Breast epithelium (tissue), 3 donors: Measurements from ENCODE around the gene CFAP107.

ENCODE experiments used
- CTCF ChIP-seq, 3 donors: fragments of 450-650 bp; IDR thresholded peaks; one replicate each; pipeline ENCODE4 v1.5.1; 2016 to 2017; ENCODE audit warnings: antibody characterized with exemption in 3 of 3, mild to moderate bottlenecking in 3 of 3, moderate library complexity in 3 of 3
- POLR2A ChIP-seq: fragments of 450-650 bp; IDR thresholded peaks from one replicate; pipeline ENCODE4 v1.6.1; 2016; ENCODE audit warnings: antibody characterized with exemption, mild to moderate bottlenecking, moderate library complexity
- POLR2AphosphoS5 ChIP-seq, 3 donors: sonication (generic); formaldehyde crosslinking; IDR thresholded peaks; one replicate each; pipeline ENCODE4 v1.6.1; 2017; ENCODE audit warnings: antibody characterized with exemption in 3 of 3

- TF ChIP-seq CTCF (IDR thresholded peaks at IDR 0.05) (no peak), POLR2A (no peak), POLR2AphosphoS5 (IDR thresholded peaks at IDR 0.05) (no peak)
Measured at GRCh38 chr1:12717301-12717838, 28.6 kb upstream of the CFAP107 start.
